Tibial nerve (tissue), 4 donors: ENCODE results near the gene NMRK1. TPM values are rescaled to one million over a fixed set of nuclear protein-coding genes. Genes with fewer than 3 reads are reported as not detected.

Experiments
- DNase-seq, 2 donors: peaks; one replicate each; pipeline ENCODE4 v3.0.0-alpha.2; 2019; ENCODE audit warnings: low spot score in 2 of 2
- H3K27ac ChIP-seq, 4 donors: fragments of 200-600 bp; sonication (generic) in 3 of 4; one replicate each; pipeline ENCODE4 v1.5.1; 2017 to 2019; ENCODE audit warnings: mild to moderate bottlenecking in 1 of 4
- H3K27me3 ChIP-seq, 2 donors: fragments of 200-600 bp; sonication (generic) in 1 of 2; one replicate each; pipeline versions ENCODE4 v1.5.1 to v1.6.0; 2017 to 2019
- H3K36me3 ChIP-seq, 3 donors: fragments of 200-600 bp; sonication (generic); one replicate each; pipeline ENCODE4 v1.5.1; 2018 to 2019
- H3K4me1 ChIP-seq, 4 donors: fragments of 200-600 bp; sonication (generic) in 3 of 4; one replicate each; pipeline ENCODE4 v1.5.1; 2017 to 2019
- H3K4me3 ChIP-seq, 4 donors: fragments of 200-600 bp; sonication (generic) in 3 of 4; one replicate each; pipeline ENCODE4 v1.5.1; 2017 to 2019; ENCODE audit warnings: mild to moderate bottlenecking in 1 of 4, moderate library complexity in 1 of 4
- H3K9me3 ChIP-seq, 4 donors: fragments of 200-600 bp; sonication (generic) in 3 of 4; one replicate each; pipeline ENCODE4 v1.5.1; 2017 to 2019
- EP300 ChIP-seq, 2 donors: sonication (generic); formaldehyde crosslinking; IDR thresholded peaks; one replicate each; pipeline ENCODE4 v1.6.1; 2017; ENCODE audit warnings: antibody characterized with exemption in 2 of 2, mild to moderate bottlenecking in 1 of 2
- POLR2A ChIP-seq, 2 donors: fragments of 450-650 bp; IDR thresholded peaks; one replicate each; pipeline ENCODE4 v1.6.1; 2017; ENCODE audit warnings: antibody characterized with exemption in 2 of 2, mild to moderate bottlenecking in 2 of 2, moderate library complexity in 2 of 2
- WGBS, 2 donors: methylation state at CpG; one replicate each; pipeline ENCODE4 v1.1.5; 2018; 5-methylcytosine and 5-hydroxymethylcytosine counted together
- total RNA-seq, 4 donors: library from RNA; depleted of rRNA; stranded (reverse); fragments of >200 nt; gene quantifications; one replicate each; pipeline ENCODE4 v1.1.0, GENCODE V29; 2016
- TF ChIP-seq, protein P1 (sequence below), 5 experiments: fragments of 200-600 bp in 3 of 5; fragments of 450-650 bp in 2 of 5; sonication (generic) in 3 of 5; IDR thresholded peaks; one replicate each; pipeline ENCODE4 v1.5.1; 2016 to 2019; ENCODE audit warnings: antibody characterized with exemption in 5 of 5, mild to moderate bottlenecking in 3 of 5, moderate library complexity in 2 of 5

NMRK1 gene
- total RNA-seq, 4 donors from 2014 or later: 11.1 to 35.0 (median 16.2) TPM

DNA sequence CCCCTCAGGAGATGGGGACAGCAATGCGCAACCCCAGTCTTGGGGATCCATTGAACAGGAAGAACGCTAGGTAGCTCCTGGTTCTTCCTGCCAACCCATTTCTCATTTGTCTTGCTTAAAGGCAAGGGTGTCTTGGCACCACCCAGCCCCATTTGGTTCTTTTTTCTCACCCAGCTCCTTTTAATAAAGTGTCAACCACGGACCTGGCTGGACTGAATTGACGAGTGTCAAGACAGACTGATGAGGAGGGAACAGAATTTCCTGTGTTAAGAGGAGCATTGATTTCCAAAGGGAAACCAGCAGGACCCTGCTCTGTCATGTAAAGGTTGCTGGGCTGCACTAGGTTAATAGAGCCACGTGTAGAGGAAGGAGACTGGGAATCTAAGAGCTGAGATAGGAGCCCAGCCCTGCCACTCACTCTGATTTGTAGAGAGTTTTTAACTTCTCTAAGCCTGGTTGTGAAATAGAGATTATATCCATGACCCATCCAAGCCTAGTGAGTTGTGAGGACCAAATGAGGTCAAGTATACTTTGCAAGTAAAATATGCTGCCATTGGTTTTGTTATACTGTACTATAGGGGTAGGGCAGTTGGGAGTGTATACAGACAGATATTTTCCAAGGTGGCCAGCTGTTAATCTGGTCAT is 34.1 kb upstream of the NMRK1 start:
- no peak for DNase-seq
- H3K4me3 ChIP-seq: no peak overlapping the region
- no peaks in the 10 kb centered on the region for H3K27me3 ChIP-seq
- TF ChIP-seq, protein P1, sequence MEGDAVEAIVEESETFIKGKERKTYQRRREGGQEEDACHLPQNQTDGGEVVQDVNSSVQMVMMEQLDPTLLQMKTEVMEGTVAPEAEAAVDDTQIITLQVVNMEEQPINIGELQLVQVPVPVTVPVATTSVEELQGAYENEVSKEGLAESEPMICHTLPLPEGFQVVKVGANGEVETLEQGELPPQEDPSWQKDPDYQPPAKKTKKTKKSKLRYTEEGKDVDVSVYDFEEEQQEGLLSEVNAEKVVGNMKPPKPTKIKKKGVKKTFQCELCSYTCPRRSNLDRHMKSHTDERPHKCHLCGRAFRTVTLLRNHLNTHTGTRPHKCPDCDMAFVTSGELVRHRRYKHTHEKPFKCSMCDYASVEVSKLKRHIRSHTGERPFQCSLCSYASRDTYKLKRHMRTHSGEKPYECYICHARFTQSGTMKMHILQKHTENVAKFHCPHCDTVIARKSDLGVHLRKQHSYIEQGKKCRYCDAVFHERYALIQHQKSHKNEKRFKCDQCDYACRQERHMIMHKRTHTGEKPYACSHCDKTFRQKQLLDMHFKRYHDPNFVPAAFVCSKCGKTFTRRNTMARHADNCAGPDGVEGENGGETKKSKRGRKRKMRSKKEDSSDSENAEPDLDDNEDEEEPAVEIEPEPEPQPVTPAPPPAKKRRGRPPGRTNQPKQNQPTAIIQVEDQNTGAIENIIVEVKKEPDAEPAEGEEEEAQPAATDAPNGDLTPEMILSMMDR (IDR thresholded peaks at IDR 0.05): no peak
- TF ChIP-seq POLR2A (IDR thresholded peaks at IDR 0.05): no peak
- TF ChIP-seq EP300 (IDR thresholded peaks at IDR 0.05): no peak
- no peak overlapping the region for H3K27ac ChIP-seq
- H3K9me3 ChIP-seq: no peaks in the 10 kb centered on the region
- H3K36me3 ChIP-seq: peaks cover 0 to 50% (median 4%) of the 10 kb centered on the region in 3 donors
- 74 to 81% methylated on average over 5 of the region's 5 CpGs for WGBS, 2 donors
- peaks cover 0 to 9% (median 0%) of the 10 kb centered on the region in 4 donors for H3K4me1 ChIP-seq

DNA sequence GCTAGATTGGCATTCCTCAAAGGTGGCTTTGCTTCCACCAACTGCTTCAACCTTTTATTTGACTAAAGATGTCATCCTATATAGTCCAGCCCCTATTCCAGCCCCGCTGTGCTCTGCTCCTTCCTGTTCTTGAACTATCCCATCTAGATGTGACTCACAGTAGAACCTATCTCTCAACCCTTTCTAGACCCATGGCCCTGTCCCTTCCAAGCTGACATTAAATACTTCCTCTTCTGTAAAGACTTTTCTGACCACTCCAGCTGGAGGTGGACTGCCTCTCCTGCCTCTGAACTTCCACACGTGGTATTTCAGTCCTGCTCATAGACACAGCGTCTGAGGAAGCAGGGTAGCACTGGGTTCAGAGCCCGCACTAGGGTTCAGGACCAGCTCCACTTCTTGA is 32.7 kb upstream of the NMRK1 start:
- H3K36me3 ChIP-seq: peaks cover 0 to 50% (median 4%) of the 10 kb centered on the region in 3 donors
- 84 to 93% methylated on average over 4 of the region's 4 CpGs for WGBS, 2 donors

DNA sequence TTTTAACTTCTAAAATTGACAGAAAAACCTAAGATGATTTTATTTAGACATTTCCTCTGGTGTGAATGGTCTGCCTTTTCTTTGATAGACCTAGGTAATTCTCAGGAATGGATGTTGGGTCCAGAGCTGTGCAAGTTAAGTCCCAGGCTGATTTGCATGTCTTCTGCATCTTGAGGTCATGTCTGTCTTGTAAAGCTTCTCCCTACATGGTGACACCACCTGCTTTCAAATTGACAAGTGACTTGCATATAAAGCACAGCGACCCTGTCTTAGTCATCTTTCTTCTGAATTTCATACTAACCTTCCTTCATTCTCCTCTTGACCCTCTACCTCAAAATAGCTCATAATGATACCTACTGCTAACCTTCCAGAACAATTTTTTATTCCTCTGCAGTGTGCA is 29.6 kb upstream of the NMRK1 start:
- TF ChIP-seq, protein P1 (IDR thresholded peaks at IDR 0.05): no peak
- TF ChIP-seq POLR2A (IDR thresholded peaks at IDR 0.05): no peak
- TF ChIP-seq EP300 (IDR thresholded peaks at IDR 0.05): no peak
- H3K27me3 ChIP-seq: no peaks in the 10 kb centered on the region
- no peaks in the 10 kb centered on the region for H3K9me3 ChIP-seq
- DNase-seq: no peak
- peaks cover 0 to 50% (median 4%) of the 10 kb centered on the region in 3 donors for H3K36me3 ChIP-seq
- H3K27ac ChIP-seq: no peak overlapping the region
- no peak overlapping the region for H3K4me3 ChIP-seq
- H3K4me1 ChIP-seq: peaks cover 0 to 21% (median 0%) of the 10 kb centered on the region in 4 donors
- 91 to 97% methylated on average over 1 of the region's 1 CpG for WGBS, 2 donors

More for the DNA sequence above, 32.7 kb upstream of the NMRK1 start:
- H3K4me3 ChIP-seq: no peak overlapping the region
- DNase-seq: no peak
- H3K27me3 ChIP-seq: no peaks in the 10 kb centered on the region
- TF ChIP-seq, protein P1 (IDR thresholded peaks at IDR 0.05): no peak
- TF ChIP-seq POLR2A (IDR thresholded peaks at IDR 0.05) (no peak), EP300 (IDR thresholded peaks at IDR 0.05) (no peak)
- H3K9me3 ChIP-seq: no peaks in the 10 kb centered on the region
- no peak overlapping the region for H3K27ac ChIP-seq
- peaks cover 0 to 18% (median 0%) of the 10 kb centered on the region in 4 donors for H3K4me1 ChIP-seq

DNA sequence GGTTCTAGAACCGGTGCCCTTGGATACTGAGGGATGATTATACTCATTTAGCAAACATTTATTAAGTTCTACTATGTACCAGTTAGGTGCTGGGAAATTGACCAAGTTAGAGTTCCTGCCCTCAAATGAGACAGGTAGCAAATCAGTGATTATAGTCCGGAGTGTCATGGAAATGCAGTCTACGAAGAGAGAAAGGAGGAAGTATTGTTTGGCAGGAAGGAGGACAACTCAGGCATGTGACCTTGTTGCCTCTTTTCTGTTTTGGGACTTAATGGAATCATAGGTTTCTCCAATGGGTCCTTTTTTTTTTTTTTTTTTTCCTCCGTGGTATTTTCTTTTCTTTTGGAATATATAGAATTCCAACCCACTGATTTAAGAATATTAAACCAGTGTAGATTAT is 28.4 kb upstream of the NMRK1 start:
- DNase-seq: no peak
- H3K36me3 ChIP-seq: peaks cover 0 to 40% (median 4%) of the 10 kb centered on the region in 3 donors
- H3K9me3 ChIP-seq: no peaks in the 10 kb centered on the region
- no peak overlapping the region for H3K27ac ChIP-seq
- H3K27me3 ChIP-seq: no peaks in the 10 kb centered on the region
- WGBS, 2 donors: 50 to 51% methylated on average over 4 of the region's 4 CpGs
- H3K4me1 ChIP-seq: peaks cover 0 to 31% (median 0%) of the 10 kb centered on the region in 4 donors
- TF ChIP-seq EP300 (IDR thresholded peaks at IDR 0.05) (no peak), POLR2A (IDR thresholded peaks at IDR 0.05) (no peak)
- TF ChIP-seq, protein P1 (IDR thresholded peaks at IDR 0.05): no peak
- no peak overlapping the region for H3K4me3 ChIP-seq

DNA sequence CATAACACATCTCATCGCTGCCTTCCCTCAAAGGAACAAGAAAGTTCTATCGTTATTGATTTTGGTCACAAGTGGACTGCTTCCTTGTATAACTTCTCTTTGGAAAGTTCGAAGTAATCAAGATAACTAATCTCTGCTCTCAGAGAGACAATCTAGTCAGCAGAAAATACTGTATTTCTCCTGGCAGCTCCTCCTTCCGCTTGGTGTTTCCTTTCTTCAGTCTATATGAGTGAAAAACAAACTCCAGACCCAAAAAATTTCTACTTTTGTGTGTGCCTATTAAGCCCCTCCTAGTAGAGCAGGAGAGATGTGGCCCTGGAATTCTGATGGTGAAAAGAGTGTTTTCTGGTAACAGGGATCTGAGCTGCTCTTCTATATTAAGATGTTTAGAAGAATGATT is 24.8 kb upstream of the NMRK1 start:
- Histone ChIP-seq H3K36me3 (peaks cover 0 to 5% (median 0%) of the 10 kb centered on the region in 3 donors), H3K9me3 (no peaks in the 10 kb centered on the region), H3K4me1 (peaks cover 0 to 50% (median 3%) of the 10 kb centered on the region in 4 donors), H3K4me3 (no peak overlapping the region), H3K27me3 (no peaks in the 10 kb centered on the region), H3K27ac (peak overlapping the region in 1 of 4 donors; percentile 45)
- TF ChIP-seq, protein P1 (IDR thresholded peaks at IDR 0.05): no peak
- no peak for TF ChIP-seq EP300 (IDR thresholded peaks at IDR 0.05)
- no peak for TF ChIP-seq POLR2A (IDR thresholded peaks at IDR 0.05)
- DNase-seq: no peak
- 64 to 68% methylated on average over 4 of the region's 4 CpGs for WGBS, 2 donors
